ENCODE measurements around the gene KANSL1.
A peak's percentile ranks its signal among the peaks of the same experiment; 100 is the strongest.

Gene KANSL1

GRCh38 chr17:46195217-46195855 lies 2.1 kb upstream of the KANSL1 start:
- no peak overlapping the region for H3K4me3 ChIP-seq (replicated peaks; ENCODE audit: low read depth, low read length)
- no peak for TF ChIP-seq CTCF (IDR thresholded peaks at IDR 0.05; ENCODE audit: low read length, missing control alignments)

DNA sequence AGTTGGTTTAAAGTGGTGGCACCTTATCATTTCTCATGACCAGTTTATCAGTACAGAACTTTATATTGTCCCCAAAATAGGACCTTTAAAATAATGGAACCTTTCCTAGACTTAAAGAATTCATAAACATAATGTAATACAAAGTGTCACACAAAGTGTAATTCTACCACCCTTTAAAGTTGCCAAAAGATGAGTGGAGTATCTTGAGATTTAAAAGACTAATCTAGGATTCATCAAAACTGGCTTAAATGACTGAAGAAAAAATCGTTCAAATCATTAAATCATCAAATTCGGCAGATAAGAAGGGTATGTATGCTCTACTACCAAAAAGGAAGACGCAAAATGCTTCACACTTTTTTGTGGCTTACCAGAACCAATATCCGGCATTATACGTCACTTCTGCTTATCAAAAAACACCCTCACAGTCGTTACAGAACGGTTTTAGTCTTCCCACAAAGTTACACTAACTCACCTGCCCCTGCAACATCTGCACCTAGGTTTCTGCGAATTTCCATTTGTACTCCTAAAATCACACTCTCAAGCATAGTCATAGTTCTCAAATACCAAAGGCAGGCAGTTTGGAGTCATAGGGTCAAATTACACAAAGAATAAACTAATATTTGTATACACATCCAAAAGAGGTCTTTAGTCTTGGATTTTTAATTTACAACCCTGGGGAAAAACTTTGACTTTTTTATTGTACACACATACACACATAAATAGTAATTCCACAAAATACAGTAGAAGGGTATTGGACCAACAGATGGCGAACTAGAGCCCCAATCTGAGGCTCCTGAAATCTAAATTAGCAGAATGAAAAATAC lies 1.4 kb upstream of the KANSL1 start:
- peak; percentile 67 for DNase-seq (ENCODE audit: low read depth)
- peak; percentile 65 for TF ChIP-seq CTCF (IDR thresholded peaks at IDR 0.05; ENCODE audit: low read length, missing control alignments)
- H3K4me3 ChIP-seq (replicated peaks; ENCODE audit: low read depth, low read length), result peak overlapping the region; percentile 71

More at GRCh38 chr17:46195217-46195855, 2.1 kb upstream of the KANSL1 start:
- no peak for DNase-seq (ENCODE audit: low read depth)

- DNase-seq (ENCODE audit: low read depth), result peak; percentile 96
- H3K4me3 ChIP-seq (replicated peaks; ENCODE audit: low read depth, low read length), result peak overlapping the region; percentile 71
- TF ChIP-seq CTCF (IDR thresholded peaks at IDR 0.05; ENCODE audit: low read length, missing control alignments), result no peak
Measured at GRCh38 chr17:46193626-46194392, 580 bp upstream of the KANSL1 start.

- peak overlapping the region; percentile 65 for H3K4me3 ChIP-seq (replicated peaks; ENCODE audit: low read depth, low read length)
- peak; percentile 67 for DNase-seq (ENCODE audit: low read depth)
- no peak for TF ChIP-seq CTCF (IDR thresholded peaks at IDR 0.05; ENCODE audit: low read length, missing control alignments)
Measured at GRCh38 chr17:46192439-46193150, 634 bp downstream of the KANSL1 start.

GRCh38 chr17:46192189-46192438 lies 1.1 kb downstream of the KANSL1 start:
- no peak for TF ChIP-seq CTCF (IDR thresholded peaks at IDR 0.05; ENCODE audit: low read length, missing control alignments)
- no peak for DNase-seq (ENCODE audit: low read depth)
- H3K4me3 ChIP-seq (replicated peaks; ENCODE audit: low read depth, low read length), result peak overlapping the region; percentile 65

DNA sequence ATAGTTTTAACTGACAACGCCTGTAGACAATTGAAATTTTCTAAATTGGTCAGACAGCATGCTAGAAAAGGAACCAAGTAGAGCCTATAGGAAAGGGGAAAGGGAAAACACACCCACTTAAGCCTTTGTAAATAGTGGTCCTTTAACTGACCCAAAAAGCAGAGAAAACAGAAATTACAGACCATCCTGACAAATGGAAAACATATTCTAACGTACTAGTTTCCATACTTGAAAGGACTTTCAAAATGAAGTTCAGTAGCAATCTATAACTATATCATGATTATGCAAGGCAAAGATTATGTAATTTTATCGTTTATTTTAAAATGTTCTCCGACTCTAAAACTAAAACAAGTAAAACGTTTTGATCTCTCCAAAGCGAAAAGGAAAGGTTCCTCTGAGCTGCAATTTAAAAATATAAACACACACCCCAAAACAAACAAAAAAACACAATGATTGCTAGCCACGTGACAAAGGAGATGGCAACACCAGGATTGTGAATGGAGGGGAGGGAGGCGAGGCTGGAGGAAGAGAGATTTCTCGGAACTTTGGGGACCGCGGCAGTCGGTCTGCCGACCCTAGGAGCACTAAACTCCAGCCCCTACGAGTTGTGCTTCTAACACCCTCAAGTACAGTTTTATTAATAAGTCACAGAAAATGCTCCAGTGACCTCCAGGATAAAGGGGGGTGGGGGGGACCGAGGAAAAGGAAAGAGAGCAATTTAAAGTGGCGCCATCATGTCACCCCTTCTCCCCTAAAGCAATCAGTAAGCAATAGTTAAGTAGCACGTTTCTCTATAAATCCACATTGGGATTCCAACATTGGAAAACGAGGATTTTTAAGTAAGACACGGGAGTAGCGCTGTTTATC lies 1.7 kb downstream of the KANSL1 start:
- H3K4me3 ChIP-seq (replicated peaks; ENCODE audit: low read depth, low read length), result peak overlapping the region; percentile 65
- DNase-seq (ENCODE audit: low read depth), result peak; percentile 41
- TF ChIP-seq CTCF (IDR thresholded peaks at IDR 0.05; ENCODE audit: low read length, missing control alignments), result no peak
